AG08396 (cell line): Measurements from ENCODE around the gene COL4A1.

Experiments used
- DNase-seq: peaks from one replicate; pipeline ENCODE4 v3.0.0; 2012; ENCODE audit warnings: low spot score, mixed read lengths

Gene COL4A1

DNA sequence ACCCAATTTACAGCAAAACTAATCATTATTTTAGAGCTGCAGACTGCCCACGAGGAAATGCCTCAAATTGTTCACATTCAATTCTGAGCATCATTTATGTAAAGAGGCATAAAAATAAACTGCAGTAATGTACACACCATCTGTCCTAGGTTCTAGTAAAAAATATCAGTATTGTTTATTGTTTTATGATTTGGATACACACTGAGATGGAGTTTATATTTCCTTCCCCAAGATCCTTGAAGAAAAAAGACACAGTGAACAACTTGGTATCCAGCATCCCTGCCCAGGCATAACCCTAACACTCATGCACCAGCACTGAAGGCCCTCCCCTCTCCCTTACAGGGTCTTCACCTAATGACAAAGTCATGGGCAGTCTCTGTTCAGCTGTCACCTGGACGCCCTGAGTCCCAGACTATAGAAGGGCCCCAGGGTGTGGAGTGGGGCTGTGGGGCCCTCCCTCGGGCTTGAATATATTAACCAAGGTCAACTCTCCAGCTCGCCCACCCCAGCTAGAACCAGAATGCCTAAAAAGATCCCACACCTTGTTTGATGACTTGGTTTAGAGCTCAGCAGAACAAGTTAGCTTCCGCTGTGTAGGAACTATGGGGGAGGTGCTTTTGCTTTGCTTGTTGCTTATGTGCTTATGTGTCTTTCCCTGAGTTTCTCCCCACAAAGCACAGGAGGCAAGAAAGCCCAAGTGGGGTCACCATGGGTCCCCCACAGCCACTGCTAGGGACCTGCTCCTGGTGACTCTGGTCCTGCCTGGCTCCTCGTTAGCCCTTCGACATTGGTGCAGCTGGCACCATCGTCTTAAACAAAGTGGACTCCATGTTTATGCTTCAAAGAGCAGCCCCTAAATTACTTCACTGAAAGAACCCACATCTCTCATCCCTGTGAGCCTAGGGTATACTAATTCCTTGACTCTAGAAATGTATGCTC, 111.1 kb downstream of the COL4A1 start:
- DNase-seq = no peak

DNA sequence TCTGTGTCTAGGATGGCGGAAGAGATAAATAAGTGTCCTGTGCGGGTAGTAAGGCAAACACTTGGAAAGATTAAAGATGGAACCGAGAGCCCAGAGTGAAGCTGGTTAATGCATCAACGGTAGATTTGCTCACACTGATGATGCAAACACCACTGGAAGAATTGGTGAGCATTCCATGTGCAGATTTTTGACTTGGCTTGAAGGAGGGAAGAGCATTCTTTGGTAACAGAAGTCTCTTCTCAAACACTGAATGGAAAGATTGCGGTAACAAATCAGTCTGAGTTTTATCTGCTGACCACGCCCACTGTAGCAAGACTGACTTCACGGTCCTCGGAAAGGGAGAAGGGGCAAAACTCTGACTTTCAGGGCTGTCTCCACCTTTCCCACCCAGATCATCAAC, 112.5 kb downstream of the COL4A1 start:
- no peak for DNase-seq

DNA sequence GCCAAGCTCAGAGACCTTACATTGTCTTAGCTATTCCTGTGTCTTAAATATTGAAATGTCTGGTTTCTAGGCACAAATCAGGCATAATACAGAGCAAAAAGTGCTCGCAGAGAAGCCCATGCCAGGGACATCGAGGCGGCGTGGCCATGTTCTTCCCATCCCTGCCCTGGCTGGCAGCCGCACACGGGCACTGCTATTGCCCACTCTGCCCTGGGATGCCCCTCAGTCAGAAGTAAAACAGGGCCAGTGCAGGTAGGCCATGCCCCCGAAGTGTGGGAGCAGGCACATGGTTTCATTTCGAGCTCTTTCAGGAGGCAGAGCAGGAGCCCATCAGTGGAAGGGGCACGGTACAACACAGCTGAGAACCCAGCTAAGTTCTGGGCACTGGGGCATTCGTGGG, 113.5 kb downstream of the COL4A1 start:
- no peak for DNase-seq

DNA sequence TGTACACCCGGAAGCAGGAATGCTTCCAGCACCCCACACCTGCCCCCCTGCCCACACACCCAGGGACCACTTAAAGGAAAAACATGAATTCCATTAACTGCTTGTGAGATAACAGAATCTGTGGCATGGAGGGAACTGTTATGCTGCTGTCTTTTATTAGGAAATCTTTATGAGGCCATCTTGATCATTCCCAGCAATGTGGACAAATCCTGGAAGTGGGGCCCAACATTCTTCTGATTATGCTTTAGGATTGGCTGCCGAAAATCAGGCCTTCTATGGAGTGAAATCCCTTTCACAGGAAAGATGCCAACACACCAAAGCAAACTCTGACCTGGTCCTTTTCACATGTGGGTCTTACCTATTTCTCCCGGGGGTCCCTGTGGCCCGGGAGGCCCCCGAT, 114.5 kb downstream of the COL4A1 start:
- DNase-seq = no peak

DNA sequence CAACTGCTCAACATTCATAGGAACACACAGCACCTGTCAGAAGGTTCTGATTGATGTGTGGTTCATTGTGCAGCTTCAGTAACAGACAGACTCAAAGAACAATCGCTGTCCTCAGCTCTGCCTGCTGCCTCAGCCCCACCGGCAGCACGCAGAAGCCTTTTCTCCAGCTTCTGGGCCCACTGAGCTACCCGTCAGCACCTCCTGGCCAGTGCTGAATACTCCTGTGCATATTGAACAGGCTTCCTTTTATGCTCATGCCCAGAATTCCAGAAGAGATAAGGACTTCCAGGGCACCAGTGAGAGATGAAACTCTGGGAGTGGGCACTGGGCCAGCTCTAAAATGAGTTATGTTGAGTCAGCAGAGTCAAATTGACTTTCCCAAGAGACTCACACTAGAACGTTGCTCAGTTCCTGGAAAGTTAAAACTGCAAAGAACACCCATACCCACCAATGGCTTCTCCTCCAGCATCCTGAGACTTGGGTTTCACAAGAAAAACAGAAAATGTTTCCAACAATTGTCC, 119.3 kb downstream of the COL4A1 start:
- DNase-seq = peak; percentile 28

DNA sequence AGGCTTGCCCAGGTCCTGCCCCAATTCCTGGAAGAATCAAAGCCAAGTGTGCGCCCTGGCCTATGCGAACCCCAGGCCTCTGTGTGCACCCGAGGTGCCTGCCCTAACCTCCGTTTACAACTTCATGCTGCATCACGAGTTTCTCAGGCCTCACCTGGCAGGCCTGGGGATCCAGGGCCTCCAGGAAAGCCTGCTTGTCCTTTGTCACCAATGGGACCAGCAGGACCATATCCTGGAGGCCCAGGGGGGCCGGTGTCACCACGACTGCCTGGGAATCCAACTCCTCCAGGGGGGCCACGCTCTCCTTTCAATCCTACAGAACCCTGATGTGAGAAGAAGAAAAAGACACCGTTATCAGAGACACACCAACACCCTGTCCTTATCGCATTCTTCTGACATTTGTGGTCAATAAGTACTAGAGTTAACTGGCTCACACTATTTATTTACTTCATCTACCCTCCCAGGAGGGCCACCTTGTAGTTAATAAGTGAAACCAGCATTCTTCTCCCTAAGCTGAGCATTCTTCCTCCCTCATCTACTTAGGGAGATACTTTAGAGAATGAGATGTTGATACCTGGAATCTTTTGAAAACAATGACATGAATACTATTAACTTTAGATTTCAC, 120.6 kb downstream of the COL4A1 start:
- DNase-seq = no peak

DNA sequence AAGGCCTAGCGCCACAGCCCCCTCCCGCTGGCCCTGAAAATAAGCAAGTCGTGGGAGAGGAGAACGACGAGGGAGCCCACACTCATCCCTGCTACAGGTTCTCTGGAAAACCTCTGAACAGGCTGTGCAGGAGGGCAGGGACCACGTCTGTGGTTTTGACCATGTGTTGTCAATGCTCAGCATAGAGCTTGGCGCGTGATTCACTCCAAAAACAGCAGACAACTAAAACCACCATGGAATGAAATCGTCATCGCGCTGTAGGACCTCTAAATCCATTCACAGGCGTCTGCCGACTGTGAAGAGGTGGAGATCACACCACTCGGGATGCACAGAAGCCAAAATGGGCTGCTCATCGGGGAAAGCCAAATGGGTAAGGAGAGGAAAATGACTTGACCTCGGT, 121.3 kb downstream of the COL4A1 start:
- DNase-seq = no peak

DNA sequence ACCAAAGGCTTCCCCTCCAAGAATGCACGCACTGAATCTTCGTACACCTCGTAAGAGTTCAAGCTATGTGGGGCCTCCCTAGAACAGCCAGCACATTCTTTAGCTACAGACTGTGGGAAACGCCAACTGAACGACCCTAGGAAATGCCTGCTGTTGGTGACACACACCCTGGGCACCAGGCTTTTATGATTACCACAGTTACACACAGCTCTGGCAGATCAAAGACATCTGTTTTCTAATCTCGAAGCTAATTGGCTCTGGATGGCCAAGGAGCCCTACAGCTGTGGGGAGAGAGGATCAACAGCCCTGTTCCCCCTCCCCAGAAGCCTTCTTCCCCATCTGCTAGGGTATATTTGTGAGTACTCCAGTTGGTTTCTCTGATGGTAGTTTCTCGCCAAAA, 123.0 kb downstream of the COL4A1 start:
- no peak for DNase-seq

DNA sequence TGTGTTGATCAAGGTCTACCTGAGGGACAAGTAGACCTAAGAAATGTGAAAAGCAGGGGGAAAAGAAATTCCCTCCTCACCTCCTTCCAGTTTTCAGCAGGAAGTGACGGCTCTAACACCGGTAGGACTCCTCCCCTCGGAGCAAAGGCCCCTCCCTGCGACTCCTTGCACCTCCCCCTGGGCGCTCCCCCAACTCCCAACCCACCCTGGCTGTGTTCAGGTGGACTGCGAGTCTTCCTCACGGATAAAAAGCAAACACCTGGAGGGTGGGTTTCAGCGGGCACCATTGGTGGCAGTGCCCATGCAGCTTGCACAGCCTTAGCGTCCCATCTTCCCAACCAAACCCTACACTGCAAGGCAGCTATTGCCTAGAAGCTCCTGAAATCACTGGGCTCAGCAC, 124.5 kb downstream of the COL4A1 start:
- DNase-seq = no peak

DNA sequence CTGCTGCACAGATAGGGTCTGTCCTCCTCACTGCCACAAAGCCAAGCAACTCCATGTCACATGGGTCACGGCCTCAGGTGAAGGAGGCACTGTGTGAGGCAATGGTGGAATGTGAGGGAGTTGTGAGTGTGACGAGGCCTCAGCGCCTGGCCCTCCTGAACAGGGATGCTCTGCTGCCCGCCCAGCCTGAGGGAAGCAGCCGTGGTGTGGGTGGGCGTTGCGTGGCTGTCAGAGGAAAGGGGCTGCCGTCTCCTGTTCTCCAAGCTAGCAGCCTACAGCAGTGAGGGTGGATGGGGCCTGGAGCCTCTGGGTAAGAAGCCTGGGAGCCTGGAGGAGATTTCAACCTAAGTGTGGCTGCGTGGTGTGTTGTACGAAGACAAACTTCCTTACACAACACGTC, 125.0 kb downstream of the COL4A1 start:
- no peak for DNase-seq

DNA sequence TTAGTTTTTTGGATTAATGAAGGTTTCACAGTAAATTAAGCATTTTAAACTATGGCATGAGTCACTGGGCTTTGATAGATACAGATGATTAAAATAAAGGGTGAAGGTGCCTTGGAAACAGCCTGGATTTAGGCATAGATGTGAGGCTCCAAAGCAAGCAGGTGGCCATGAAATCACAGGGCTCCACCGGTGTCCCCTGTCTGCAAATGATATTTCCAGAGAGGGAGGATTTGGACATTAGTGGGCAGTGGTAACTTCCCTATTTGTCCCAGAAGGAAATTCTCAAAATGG, 127.2 kb downstream of the COL4A1 start:
- no peak for DNase-seq

DNA sequence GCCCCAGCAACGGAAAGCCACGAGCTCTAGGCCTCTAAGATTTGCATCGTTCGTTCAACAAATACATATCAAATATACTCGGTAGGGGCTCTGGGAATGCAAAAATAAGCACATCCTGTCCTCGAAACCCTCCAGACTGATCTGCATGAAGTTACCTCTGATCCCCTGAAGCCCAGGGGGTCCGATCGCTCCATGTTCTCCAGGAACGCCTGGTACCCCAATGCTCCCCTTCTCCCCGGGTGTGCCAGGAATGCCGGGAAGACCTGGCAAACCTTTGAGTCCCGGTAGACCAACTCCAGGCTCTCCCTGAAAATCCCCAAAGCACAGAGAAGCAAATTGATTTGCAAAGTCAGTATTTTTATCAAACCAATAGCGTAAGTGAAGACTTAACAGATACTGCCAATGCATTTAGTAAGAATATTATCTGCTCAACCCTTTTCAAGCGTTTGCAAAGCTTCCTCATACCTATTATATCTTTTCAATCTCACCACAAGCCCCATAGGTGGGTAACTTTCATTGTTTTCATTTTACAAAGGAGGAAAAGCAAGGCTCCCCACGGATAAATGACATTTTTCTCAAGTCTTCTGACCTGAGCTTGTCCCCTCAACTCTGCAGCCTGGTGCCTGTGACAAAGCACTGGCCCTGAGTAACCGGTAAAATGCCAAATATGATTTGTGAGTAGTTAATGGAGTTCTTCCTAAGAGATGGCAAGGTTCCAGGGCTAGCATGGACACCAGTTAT, 127.7 kb downstream of the COL4A1 start:
- DNase-seq = no peak

DNA sequence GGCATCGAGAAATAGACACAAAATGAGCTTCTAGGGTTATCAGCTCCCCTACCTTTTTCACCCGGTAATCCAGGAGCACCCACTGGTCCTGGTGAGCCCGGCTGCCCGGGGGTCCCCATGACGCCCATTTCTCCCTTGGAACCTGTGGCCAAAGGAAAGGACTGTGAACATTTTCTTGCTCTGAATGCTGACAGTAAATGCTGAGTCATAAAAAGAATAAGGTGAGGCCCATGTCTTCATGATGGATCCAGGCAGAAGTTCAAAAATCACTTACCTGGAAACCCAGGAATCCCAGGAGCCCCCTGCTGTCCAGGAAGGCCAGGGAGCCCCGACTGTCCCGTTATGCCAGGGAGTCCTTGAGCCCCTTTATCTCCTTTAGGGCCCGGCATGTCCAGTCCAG, 129.2 kb downstream of the COL4A1 start:
- DNase-seq = no peak

DNA sequence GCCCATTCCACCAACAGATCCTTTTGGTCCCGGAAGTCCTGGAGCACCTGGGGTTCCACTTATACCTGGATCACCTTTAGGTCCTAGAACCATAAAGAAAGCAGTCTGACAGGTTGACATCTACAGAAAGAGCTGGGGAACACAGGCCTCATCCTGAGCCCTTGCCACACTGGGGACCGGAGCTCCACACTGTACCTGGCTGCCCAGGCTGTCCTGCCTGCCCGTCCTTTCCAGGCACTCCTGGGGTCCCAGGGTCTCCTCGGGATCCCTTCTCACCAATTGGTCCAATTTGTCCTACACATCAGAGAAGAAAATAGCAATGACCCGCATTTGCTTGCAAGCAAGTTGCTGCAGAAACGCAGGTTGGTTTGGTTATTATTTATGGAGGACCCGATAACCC, 130.5 kb downstream of the COL4A1 start:
- no peak for DNase-seq

DNA sequence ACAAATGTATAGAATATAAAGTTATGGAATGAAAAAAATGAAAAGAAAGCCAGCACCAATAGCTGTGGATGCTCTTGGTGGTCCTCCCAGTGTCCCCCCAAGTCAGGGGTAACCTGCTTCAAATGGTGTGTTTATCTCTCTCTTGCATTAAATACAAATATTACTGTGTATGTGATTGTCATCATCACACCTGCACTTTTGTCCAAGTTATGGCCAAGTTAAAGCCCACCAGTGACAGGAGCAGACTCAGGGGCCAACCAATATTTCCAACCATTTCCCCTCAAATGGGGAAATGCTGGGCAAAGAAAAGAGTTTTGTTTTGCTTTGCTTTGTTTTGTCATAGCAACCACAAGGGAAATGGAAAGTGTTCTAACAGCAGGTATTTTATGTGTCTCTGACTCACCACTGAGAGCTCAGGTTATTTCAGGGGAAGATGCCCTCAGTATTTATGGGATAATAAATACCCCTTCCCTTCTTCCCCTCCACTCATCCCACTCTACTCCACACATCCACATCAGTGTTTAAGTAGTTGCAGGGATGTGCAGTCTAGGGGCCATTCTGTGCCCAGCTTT, 133.6 kb downstream of the COL4A1 start:
- DNase-seq = no peak

DNA sequence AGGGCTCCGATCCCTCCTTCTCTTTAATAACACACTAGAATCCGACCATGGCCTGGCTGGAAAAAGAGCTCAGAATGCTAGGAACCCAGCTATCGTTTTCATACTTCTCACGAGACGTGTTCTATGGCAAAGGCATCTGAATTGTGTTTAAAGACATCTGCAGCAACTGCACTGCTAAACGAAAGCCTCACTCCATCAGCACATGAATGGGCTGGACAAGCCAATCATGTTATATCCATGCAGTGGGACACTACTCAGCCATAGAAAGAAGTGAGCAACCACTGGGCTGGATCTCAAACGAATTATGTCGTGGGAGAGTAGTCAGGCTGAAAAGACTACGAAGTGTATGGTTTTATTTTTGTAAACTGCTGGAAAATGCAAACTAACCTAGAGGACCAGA, 136.1 kb downstream of the COL4A1 start:
- no peak for DNase-seq

DNA sequence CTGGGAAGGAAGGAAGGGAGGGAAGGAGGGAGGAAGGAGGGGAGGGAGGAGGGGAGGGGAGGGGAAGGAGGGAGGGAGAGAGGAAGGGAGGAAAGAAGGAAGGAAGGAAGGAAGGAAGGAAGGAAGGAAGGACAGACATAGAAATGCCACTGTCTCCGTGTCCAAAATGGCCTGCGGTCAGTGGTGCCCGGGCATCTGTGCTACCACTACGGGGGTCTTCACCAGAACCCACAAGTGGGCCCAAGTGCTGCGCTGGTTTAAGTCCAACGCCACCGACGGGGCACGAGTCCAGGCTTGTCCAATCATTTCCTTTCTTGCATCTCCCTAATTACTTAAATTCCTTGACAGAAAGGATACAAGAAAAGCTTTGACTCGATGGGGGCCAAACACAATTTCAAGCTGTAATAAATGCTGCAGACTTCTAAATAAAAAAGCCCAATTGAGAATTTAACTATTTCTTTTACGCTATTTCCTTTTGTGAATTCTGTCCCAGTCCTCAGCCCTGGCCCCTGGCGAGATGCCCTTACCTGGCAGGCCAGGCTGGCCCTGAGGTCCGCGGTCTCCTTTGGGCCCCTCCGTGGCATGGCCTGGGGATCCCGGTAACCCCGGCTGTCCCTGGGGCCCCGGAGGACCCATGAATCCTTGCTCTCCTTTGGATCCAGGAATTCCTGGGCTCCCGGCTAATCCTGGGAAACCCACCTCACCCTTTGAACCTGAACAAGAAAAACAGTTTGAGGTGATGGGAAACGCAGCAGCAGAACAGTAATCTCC, 136.8 kb downstream of the COL4A1 start:
- DNase-seq = no peak

DNA sequence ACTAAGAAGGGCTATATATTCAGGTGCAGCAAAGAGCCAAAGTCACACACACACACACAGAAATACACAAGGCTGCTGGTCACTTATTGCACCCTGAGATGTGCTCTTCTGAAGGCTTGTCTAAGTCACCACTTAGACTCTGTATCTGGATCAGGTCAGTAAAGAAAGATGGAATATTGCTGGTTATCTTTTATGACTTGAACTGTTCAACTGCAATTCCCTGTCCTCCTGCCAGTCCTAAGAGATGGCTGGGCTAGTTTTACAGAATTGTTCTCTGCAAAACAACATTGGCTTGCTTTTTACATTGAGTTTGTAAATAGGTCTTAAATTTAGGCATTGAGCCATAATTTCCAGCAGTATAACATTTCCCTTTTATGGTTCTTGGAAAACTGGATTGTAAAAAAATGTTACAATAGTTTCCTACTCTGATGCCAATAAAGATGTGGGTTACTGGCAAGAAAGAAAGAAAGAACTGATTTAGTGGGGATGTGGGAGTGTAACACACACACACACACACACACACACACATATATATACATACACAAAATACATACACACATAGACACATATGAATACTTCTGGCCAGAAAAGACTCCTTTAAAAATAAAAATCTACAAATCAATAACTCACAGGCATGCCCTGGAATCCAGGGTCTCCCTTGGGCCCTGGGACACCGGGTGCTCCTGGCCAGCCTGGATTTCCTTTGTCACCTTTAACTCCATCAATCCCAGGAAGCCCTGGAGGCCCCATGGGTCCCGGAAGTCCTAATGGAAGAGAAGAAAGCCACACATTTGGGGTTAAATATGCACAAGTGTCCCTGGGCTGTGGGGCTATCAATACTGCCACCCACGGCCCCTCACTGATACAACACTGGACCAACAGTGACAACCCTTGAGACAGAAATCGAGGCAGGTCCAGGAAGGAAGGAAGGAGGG, 137.7 kb downstream of the COL4A1 start:
- DNase-seq = no peak

DNA sequence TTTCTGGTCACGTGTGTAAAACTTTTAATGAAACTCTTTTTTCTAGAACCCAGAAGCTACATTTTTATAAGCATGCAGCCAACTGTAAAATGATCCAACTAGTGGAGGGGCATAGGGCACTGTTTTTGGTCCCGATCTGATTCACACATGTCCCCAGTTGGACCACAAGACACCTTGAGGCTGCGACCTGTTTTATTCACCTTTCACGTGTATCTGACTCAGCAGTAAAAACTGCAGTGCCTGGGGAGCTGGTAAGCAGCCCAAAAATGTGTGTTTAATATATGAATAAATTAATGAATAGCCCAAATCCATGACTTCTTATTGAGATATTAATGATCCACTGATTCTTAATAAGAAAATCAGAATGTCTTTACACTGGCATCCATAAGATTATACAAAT, 140.4 kb downstream of the COL4A1 start:
- no peak for DNase-seq

DNA sequence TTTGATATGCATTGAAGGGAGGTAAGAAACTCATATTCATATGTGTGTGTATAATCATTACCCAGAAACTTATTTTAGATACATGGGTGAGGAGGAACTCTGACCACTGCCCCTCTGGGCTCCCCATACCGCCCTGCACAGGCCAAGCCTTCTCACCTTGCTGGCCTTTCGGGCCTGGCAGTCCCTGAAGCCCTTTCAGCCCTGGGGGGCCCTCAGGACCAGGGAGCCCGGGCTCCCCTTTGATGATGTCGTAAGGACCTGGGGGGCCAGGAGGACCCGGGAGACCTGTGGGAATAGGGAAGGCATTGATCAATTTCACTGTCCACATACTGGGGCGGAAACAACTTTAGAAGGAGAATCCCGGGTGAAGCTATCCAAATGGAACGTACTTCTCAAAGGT, 142.3 kb downstream of the COL4A1 start:
- DNase-seq = no peak
